Endothelial cell of umbilical vein (primary cell): ENCODE results near the gene RAD51B. TPM values are rescaled to one million over a fixed set of nuclear protein-coding genes. Genes with fewer than 3 reads are reported as not detected.

Experiments
- BruUV-seq: library from RNA; stranded (reverse); fragments of 400-500 nt; replicated peaks from 2 replicates; lab custom pipeline; 2021; lab: Mats Ljungman, UMichigan
- CTCF ChIA-PET: fragments of 300-600, 350-600 bp; sonication (Branson Sonifier 250); formaldehyde crosslinking; loops from one replicate; lab custom pipeline; 2021; ENCODE audit warnings: antibody characterized with exemption, inconsistent platforms; lab: Charles Lee
- POLR2A ChIA-PET: fragments of 300-600, 350-600 bp; sonication (Branson Sonifier 250); formaldehyde crosslinking; loops from one replicate; lab custom pipeline; 2021; ENCODE audit warnings: antibody characterized with exemption, inconsistent platforms; lab: Charles Lee
- DNase-seq: peaks from one replicate; pipeline ENCODE4 v3.0.0-alpha.2; 2011; ENCODE audit warnings: low read depth, low spot score
- FAIRE-seq: peaks from 2 replicates; lab custom pipeline; 2011; peaks lifted over from hg19 to GRCh38; lab: Jason Lieb, UNC
- H2AFZ ChIP-seq: 2 replicates; pipeline ENCODE4 v1.6.0; 2012; ENCODE audit warnings: low read depth, low read length, control low read depth, inconsistent platforms
- H3K27ac ChIP-seq: 2 replicates; pipeline ENCODE4 v1.5.1; 2011; ENCODE audit warnings: low read depth, mild to moderate bottlenecking, control low read depth, low read length, moderate library complexity; ENCODE audit not compliant: insufficient read depth
- H3K27me3 ChIP-seq, 2 experiments: 2 replicates each; pipeline versions ENCODE4 v1.6.0 to v1.6.1; 2011; ENCODE audit warnings: low read length in 2 of 2, mixed read lengths in 1 of 2; ENCODE audit not compliant: control insufficient read depth in 2 of 2, insufficient read depth in 2 of 2
- H3K36me3 ChIP-seq, 2 experiments: 2 replicates in 1 of 2; 3 replicates in 1 of 2; pipeline ENCODE4 v1.5.1; 2011; ENCODE audit warnings: low read length in 2 of 2, mild to moderate bottlenecking in 1 of 2, moderate library complexity in 1 of 2; ENCODE audit not compliant: control insufficient read depth in 2 of 2, insufficient read depth in 2 of 2; ENCODE audit errors: extremely low read depth in 1 of 2
- H3K4me1 ChIP-seq: 3 replicates; pipeline ENCODE4 v1.5.1; 2011; ENCODE audit warnings: mild to moderate bottlenecking, low read length; ENCODE audit not compliant: control insufficient read depth, insufficient read depth; ENCODE audit errors: extremely low read depth
- H3K4me2 ChIP-seq: 2 replicates; pipeline ENCODE4 v1.6.1; 2011; ENCODE audit warnings: low read length, control low read depth, mixed read lengths; ENCODE audit not compliant: insufficient read depth
- H3K4me3 ChIP-seq, 3 experiments: fragments of 200-600 bp in 1 of 3; sonication (generic), shearing (Covaris generic) in 1 of 3; replicated peaks in 1 of 3; 2 replicates each; pipeline ENCODE4 v1.5.1; 2011 to 2016; ENCODE audit warnings: control low read depth in 3 of 3, low read length in 3 of 3, mild to moderate bottlenecking in 2 of 3, inconsistent platforms in 1 of 3, low read depth in 1 of 3, moderate library complexity in 1 of 3; ENCODE audit not compliant: insufficient read depth in 1 of 3
- H3K79me2 ChIP-seq: 2 replicates; pipeline ENCODE4 v1.6.0; 2012; ENCODE audit warnings: low read length, inconsistent platforms; ENCODE audit not compliant: control insufficient read depth, insufficient read depth
- H3K9ac ChIP-seq: replicated peaks from 2 replicates; pipeline ENCODE3; 2011; ENCODE audit warnings: low read length, control low read depth; ENCODE audit not compliant: insufficient read depth; ENCODE audit errors: extremely low read depth
- H3K9me1 ChIP-seq: replicated peaks from 3 replicates; pipeline ENCODE4 v1.6.0; 2011; ENCODE audit warnings: mild to moderate bottlenecking, low read length; ENCODE audit not compliant: control insufficient read depth, insufficient read depth; ENCODE audit errors: extremely low read depth
- H3K9me3 ChIP-seq: replicated peaks from 2 replicates; pipeline ENCODE4 v1.5.1; 2012; ENCODE audit warnings: low read length, inconsistent platforms; ENCODE audit not compliant: control insufficient read depth, insufficient read depth
- H4K20me1 ChIP-seq: replicated peaks from 2 replicates; pipeline ENCODE3; 2011; ENCODE audit warnings: mild to moderate bottlenecking, low read length; ENCODE audit not compliant: control insufficient read depth, insufficient read depth; ENCODE audit errors: extremely low read depth
- EZH2 ChIP-seq: IDR thresholded peaks from 2 replicates; pipeline ENCODE4 v1.6.1; 2012; ENCODE audit warnings: borderline replicate concordance, low read depth, mild to moderate bottlenecking, moderate library complexity, low read length, inconsistent platforms; ENCODE audit not compliant: severe bottlenecking
- FOS ChIP-seq: IDR thresholded peaks from 2 replicates; pipeline ENCODE4 v1.6.1; 2011; ENCODE audit warnings: mild to moderate bottlenecking, low read length, moderate library complexity, borderline replicate concordance; ENCODE audit not compliant: insufficient read depth
- GATA2 ChIP-seq: IDR thresholded peaks from 2 replicates; pipeline ENCODE4 v1.7.0; 2011; ENCODE audit warnings: low read depth, mild to moderate bottlenecking, moderate library complexity, mixed read lengths, low read length; ENCODE audit not compliant: insufficient read length, insufficient read depth
- JUN ChIP-seq: IDR thresholded peaks from 2 replicates; pipeline ENCODE4 v1.6.1; 2011; ENCODE audit warnings: borderline replicate concordance, low read depth; ENCODE audit not compliant: insufficient read length, insufficient read depth
- MYC ChIP-seq: IDR thresholded peaks from one replicate; pipeline ENCODE4 v1.6.1; 2011; ENCODE audit warnings: mild to moderate bottlenecking, low read depth, low read length
- POLR2A ChIP-seq: IDR thresholded peaks from 2 replicates; pipeline ENCODE4 v1.6.1; 2012; ENCODE audit warnings: low read depth, mild to moderate bottlenecking, control low read depth, low read length
- POLR2AphosphoS5 ChIP-seq: IDR thresholded peaks from 2 replicates; pipeline ENCODE4 v1.6.1; 2012; ENCODE audit warnings: low read depth, mild to moderate bottlenecking, control low read depth, low read length, moderate library complexity; ENCODE audit not compliant: insufficient read depth
- dilution Hi-C: fragments of 300-500 bp; cut with MboI; formaldehyde crosslinking; loops from one replicate; pipeline ENCODE4 v1.15.0; 2019; ENCODE audit warnings: low sequenced_read_pairs; ENCODE audit not compliant: extremely low pct_ligation_motif_present
- intact Hi-C: fragments of 100-400 bp; cut with micrococcal nuclease; formaldehyde crosslinking; loops from one replicate; pipeline ENCODE4 v1.10.0; 2022
- polyA plus RNA-seq, 4 experiments: library from polyadenylated mRNA; depleted of rRNA in 3 of 4; stranded (reverse) in 3 of 4; unstranded in 1 of 4; fragments of >200 nt; gene quantifications; 2 replicates each; pipeline versions ENCODE4 v1.2.1 to v1.2.3, GENCODE V29; 2011 to 2012; ENCODE audit warnings: missing spikeins in 1 of 4
- total RNA-seq: library from RNA; stranded (reverse); gene quantifications from 2 replicates; pipeline ENCODE4 v1.2.3, GENCODE V29; 2021
- TF ChIP-seq, protein P1 (sequence below): IDR thresholded peaks from 2 replicates; pipeline ENCODE4 v1.6.1; 2011; ENCODE audit not compliant: insufficient read depth, insufficient read length
- TF ChIP-seq, protein P2 (sequence below), 2 donors: IDR thresholded peaks; 1 replicate in 1 of 2; 2 replicates in 1 of 2; pipeline ENCODE4 v1.5.1; 2011; ENCODE audit warnings: low read length in 2 of 2, mild to moderate bottlenecking in 2 of 2, moderate library complexity in 2 of 2, control low read depth in 1 of 2, inconsistent platforms in 1 of 2, low read depth in 1 of 2; ENCODE audit not compliant: insufficient read depth in 1 of 2; ENCODE audit errors: extremely low read depth in 1 of 2

RAD51B gene
- total and polyA plus RNA-seq, 2 donors (not counting 3 experiments of a cell fraction or from before 2014, with no cell fraction given), result 3.9 to 19.0 TPM

DNA sequence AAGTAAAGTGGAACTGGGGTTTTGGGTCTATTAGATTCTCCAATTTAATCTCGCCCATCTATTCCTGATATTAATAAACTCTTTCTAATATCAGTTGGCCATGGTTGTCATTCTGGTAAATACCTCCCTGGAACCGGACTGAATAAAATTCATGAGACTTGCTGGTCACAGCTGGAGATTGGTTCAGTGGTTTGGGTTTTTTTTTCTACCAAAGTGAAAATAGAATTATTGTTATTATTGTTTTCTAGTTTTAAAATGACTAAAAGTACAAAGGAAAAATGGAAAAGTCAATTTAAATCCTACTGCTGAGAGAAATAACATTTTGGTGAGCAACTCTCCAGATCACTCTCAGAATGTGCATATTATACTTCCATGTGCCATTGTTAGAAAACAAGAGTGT, 535.8 kb downstream of the RAD51B start:
- Histone ChIP-seq H3K79me2 (no peaks in the 10 kb centered on the region), H3K9ac (no peak overlapping the region), H3K27me3 (no peaks in the 10 kb centered on the region), H3K27ac (no peak overlapping the region), H3K4me1 (peaks cover 4% of the 10 kb centered on the region), H3K9me1 (no peaks in the 10 kb centered on the region), H4K20me1 (no peaks in the 10 kb centered on the region), H3K4me2 (no peak overlapping the region), H3K36me3 (no peaks in the 10 kb centered on the region), H3K9me3 (no peaks in the 10 kb centered on the region), H3K4me3 (no peak overlapping the region), H2AFZ (no peak overlapping the region)
- TF ChIP-seq GATA2 (no peak), POLR2A (no peak), POLR2AphosphoS5 (no peak), FOS (no peak), MYC (no peak), JUN (no peak), EZH2 (no peak)
- TF ChIP-seq, protein P1, sequence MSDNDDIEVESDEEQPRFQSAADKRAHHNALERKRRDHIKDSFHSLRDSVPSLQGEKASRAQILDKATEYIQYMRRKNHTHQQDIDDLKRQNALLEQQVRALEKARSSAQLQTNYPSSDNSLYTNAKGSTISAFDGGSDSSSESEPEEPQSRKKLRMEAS, result no peak
- TF ChIP-seq, protein P2, sequence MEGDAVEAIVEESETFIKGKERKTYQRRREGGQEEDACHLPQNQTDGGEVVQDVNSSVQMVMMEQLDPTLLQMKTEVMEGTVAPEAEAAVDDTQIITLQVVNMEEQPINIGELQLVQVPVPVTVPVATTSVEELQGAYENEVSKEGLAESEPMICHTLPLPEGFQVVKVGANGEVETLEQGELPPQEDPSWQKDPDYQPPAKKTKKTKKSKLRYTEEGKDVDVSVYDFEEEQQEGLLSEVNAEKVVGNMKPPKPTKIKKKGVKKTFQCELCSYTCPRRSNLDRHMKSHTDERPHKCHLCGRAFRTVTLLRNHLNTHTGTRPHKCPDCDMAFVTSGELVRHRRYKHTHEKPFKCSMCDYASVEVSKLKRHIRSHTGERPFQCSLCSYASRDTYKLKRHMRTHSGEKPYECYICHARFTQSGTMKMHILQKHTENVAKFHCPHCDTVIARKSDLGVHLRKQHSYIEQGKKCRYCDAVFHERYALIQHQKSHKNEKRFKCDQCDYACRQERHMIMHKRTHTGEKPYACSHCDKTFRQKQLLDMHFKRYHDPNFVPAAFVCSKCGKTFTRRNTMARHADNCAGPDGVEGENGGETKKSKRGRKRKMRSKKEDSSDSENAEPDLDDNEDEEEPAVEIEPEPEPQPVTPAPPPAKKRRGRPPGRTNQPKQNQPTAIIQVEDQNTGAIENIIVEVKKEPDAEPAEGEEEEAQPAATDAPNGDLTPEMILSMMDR (IDR thresholded peaks at IDR 0.05; ENCODE audit: extremely low read depth in 1 of 2, insufficient read depth in 1 of 2, low read depth in 1 of 2, low read length in 2 of 2), result no peak
- no TSS peak for BruUV-seq
- FAIRE-seq (no peak), DNase-seq (no peak)
- dilution Hi-C loops (no loop called here), intact Hi-C loops (no loop called here)
- ChIA-PET CTCF (no interaction called here), POLR2A (no interaction called here)
